Uterus (tissue), 4 donors: ENCODE data around the gene LRRC4C. TPM values are rescaled to one million over a fixed set of nuclear protein-coding genes. Genes with fewer than 3 reads are reported as not detected.

Source experiments
- DNase-seq, 2 donors: peaks; one replicate each; pipeline ENCODE4 v3.0.0-alpha.2; 2019 to 2020
- H3K27ac ChIP-seq, 2 donors: fragments of 200-600 bp; sonication (generic); 1 replicate in 1 of 2; 2 replicates in 1 of 2; pipeline ENCODE4 v1.5.1; 2016 to 2018
- H3K27me3 ChIP-seq, 2 donors: fragments of 200-600 bp; sonication (generic); one replicate each; pipeline ENCODE4 v1.5.1; 2018 to 2019; ENCODE audit warnings: control low read depth in 1 of 2
- H3K36me3 ChIP-seq, 2 donors: fragments of 200-600 bp; sonication (generic); one replicate each; pipeline ENCODE4 v1.5.1; 2019; ENCODE audit warnings: control low read depth in 1 of 2
- H3K4me1 ChIP-seq, 2 donors: fragments of 200-600 bp; sonication (generic); one replicate each; pipeline ENCODE4 v1.5.1; 2018 to 2019; ENCODE audit warnings: control low read depth in 1 of 2
- H3K4me3 ChIP-seq, 2 donors: fragments of 200-600 bp; sonication (generic); 1 replicate in 1 of 2; 2 replicates in 1 of 2; pipeline ENCODE4 v1.5.1; 2018 to 2019; ENCODE audit warnings: mild to moderate bottlenecking in 1 of 2
- H3K9me3 ChIP-seq, 2 donors: fragments of 200-600 bp; sonication (generic); one replicate each; pipeline ENCODE4 v1.5.1; 2019; ENCODE audit warnings: control low read depth in 1 of 2
- CTCF ChIP-seq, 4 experiments: fragments of 200-600 bp in 2 of 4; fragments of 450-650 bp in 2 of 4; sonication (generic) in 2 of 4; IDR thresholded peaks; one replicate each; pipeline ENCODE4 v1.5.1; 2016 to 2019; ENCODE audit warnings: antibody characterized with exemption in 4 of 4, mild to moderate bottlenecking in 2 of 4, moderate library complexity in 1 of 4
- POLR2A ChIP-seq, 2 donors: fragments of 450-650 bp; IDR thresholded peaks; one replicate each; pipeline ENCODE4 v1.6.1; 2016; ENCODE audit warnings: antibody characterized with exemption in 2 of 2, mild to moderate bottlenecking in 1 of 2, moderate library complexity in 1 of 2
- intact Hi-C: fragments of 100-400 bp; cut with DNase I; formaldehyde crosslinking; loops from one replicate; pipeline ENCODE4 v1.15.1; 2023; ENCODE audit warnings: low total_unique reads
- total RNA-seq, 4 donors: library from RNA; depleted of rRNA in 3 of 4; stranded (reverse); fragments of >200 nt in 3 of 4; gene quantifications; one replicate each; pipeline versions ENCODE4 v1.1.0 to v1.2.4, GENCODE V29; 2014 to 2023
- donor health status: DM: yes; HTN: yes; CAD: no.

Gene LRRC4C
- total RNA-seq, 4 donors from 2014 or later = 1.5 to 16.9 (median 2.1) TPM; not detected in 1

- intact Hi-C loops = no loop called here
- no peak for DNase-seq
- no peak overlapping the region for H3K4me3 ChIP-seq
- no peaks in the 10 kb centered on the region for H3K27me3 ChIP-seq
- TF ChIP-seq POLR2A (IDR thresholded peaks at IDR 0.05) = no peak
- no peak for TF ChIP-seq CTCF (IDR thresholded peaks at IDR 0.05)
- no peaks in the 10 kb centered on the region for H3K36me3 ChIP-seq
- no peak overlapping the region for H3K27ac ChIP-seq
- H3K9me3 ChIP-seq = no peaks in the 10 kb centered on the region
- no peaks in the 10 kb centered on the region for H3K4me1 ChIP-seq
Observed at GRCh38 chr11:40713083-40713482, 746.4 kb downstream of the LRRC4C start.

GRCh38 chr11:40701027-40701426 lies 758.4 kb downstream of the LRRC4C start:
- no peak overlapping the region for H3K4me3 ChIP-seq
- H3K27me3 ChIP-seq = no peaks in the 10 kb centered on the region
- no peak overlapping the region for H3K27ac ChIP-seq
- H3K4me1 ChIP-seq = no peaks in the 10 kb centered on the region
- no peak for DNase-seq
- TF ChIP-seq POLR2A (IDR thresholded peaks at IDR 0.05) = no peak
- TF ChIP-seq CTCF (IDR thresholded peaks at IDR 0.05) = no peak
- intact Hi-C loops = no loop called here
- H3K9me3 ChIP-seq = no peaks in the 10 kb centered on the region
- H3K36me3 ChIP-seq = no peaks in the 10 kb centered on the region

GRCh38 chr11:40689823-40690222 lies 769.6 kb downstream of the LRRC4C start:
- Histone ChIP-seq H3K4me3 (no peak overlapping the region), H3K27ac (no peak overlapping the region), H3K9me3 (no peaks in the 10 kb centered on the region), H3K27me3 (no peaks in the 10 kb centered on the region), H3K36me3 (no peaks in the 10 kb centered on the region), H3K4me1 (no peaks in the 10 kb centered on the region)
- no peak for TF ChIP-seq POLR2A (IDR thresholded peaks at IDR 0.05)
- no peak for TF ChIP-seq CTCF (IDR thresholded peaks at IDR 0.05)
- DNase-seq = no peak
- intact Hi-C loops = no loop called here

- DNase-seq = no peak
- Histone ChIP-seq H3K27me3 (no peaks in the 10 kb centered on the region), H3K9me3 (no peaks in the 10 kb centered on the region), H3K27ac (no peak overlapping the region), H3K4me3 (no peak overlapping the region), H3K36me3 (no peaks in the 10 kb centered on the region), H3K4me1 (no peaks in the 10 kb centered on the region)
- intact Hi-C loops = no loop called here
- TF ChIP-seq POLR2A (IDR thresholded peaks at IDR 0.05) = no peak
- TF ChIP-seq CTCF (IDR thresholded peaks at IDR 0.05) = no peak
Observed at GRCh38 chr11:40688369-40688768, 771.1 kb downstream of the LRRC4C start.

- no peaks in the 10 kb centered on the region for H3K36me3 ChIP-seq
- H3K27ac ChIP-seq = no peak overlapping the region
- H3K4me3 ChIP-seq = no peak overlapping the region
- H3K4me1 ChIP-seq = no peaks in the 10 kb centered on the region
- H3K9me3 ChIP-seq = no peaks in the 10 kb centered on the region
- no peaks in the 10 kb centered on the region for H3K27me3 ChIP-seq
- intact Hi-C loops = no loop called here
- no peak for TF ChIP-seq POLR2A (IDR thresholded peaks at IDR 0.05)
- no peak for TF ChIP-seq CTCF (IDR thresholded peaks at IDR 0.05)
- DNase-seq = no peak
Observed at GRCh38 chr11:40686765-40687164, 772.7 kb downstream of the LRRC4C start.
